ENCODE results near the gene NRG2. TPM values are rescaled to one million over a fixed set of nuclear protein-coding genes. Genes with fewer than 3 reads are reported as not detected.

Gene NRG2
- polyA plus RNA-seq, 5 donors, result 6.1 to 10.1 (median 7.4) TPM

- no peak for DNase-seq
These were observed 160.8 kb downstream of the NRG2 start for GRCh38 chr5:139882316-139882715.

GRCh38 chr5:139881143-139881733 lies 161.9 kb downstream of the NRG2 start:
- peak in 1 of 2 donors; percentile 47 for DNase-seq

GRCh38 chr5:139880416-139881142 lies 162.5 kb downstream of the NRG2 start:
- DNase-seq, result peak; percentile 85 to 91

- no peak for DNase-seq
These were observed 165.0 kb downstream of the NRG2 start for GRCh38 chr5:139878093-139878492.

GRCh38 chr5:139877129-139877597 lies 165.9 kb downstream of the NRG2 start:
- no peak for DNase-seq

GRCh38 chr5:139875957-139876356 lies 167.1 kb downstream of the NRG2 start:
- no peak for DNase-seq

- no peak for DNase-seq
These were observed 170.0 kb downstream of the NRG2 start for GRCh38 chr5:139872851-139873794.

GRCh38 chr5:139872052-139872766 lies 170.9 kb downstream of the NRG2 start:
- no peak for DNase-seq

GRCh38 chr5:139871614-139872013 lies 171.5 kb downstream of the NRG2 start:
- no peak for DNase-seq

GRCh38 chr5:139870677-139871076 lies 172.4 kb downstream of the NRG2 start:
- DNase-seq, result no peak

GRCh38 chr5:139869042-139869790 lies 173.9 kb downstream of the NRG2 start:
- DNase-seq, result no peak

- no peak for DNase-seq
These were observed 175.5 kb downstream of the NRG2 start for GRCh38 chr5:139867581-139867980.

- no peak for DNase-seq
These were observed 176.0 kb downstream of the NRG2 start for GRCh38 chr5:139867109-139867508.

GRCh38 chr5:139864716-139865483 lies 178.2 kb downstream of the NRG2 start:
- DNase-seq, result no peak

GRCh38 chr5:139863855-139864558 lies 179.1 kb downstream of the NRG2 start:
- DNase-seq, result peak in 1 of 2 donors; percentile 74

- peak; percentile 84 to 85 for DNase-seq
These were observed 179.7 kb downstream of the NRG2 start for GRCh38 chr5:139863361-139863760.

- no peak for DNase-seq
These were observed 180.3 kb downstream of the NRG2 start for GRCh38 chr5:139862803-139863202.

- no peak for DNase-seq
These were observed 180.8 kb downstream of the NRG2 start for GRCh38 chr5:139862313-139862712.

- DNase-seq, result no peak
These were observed 181.3 kb downstream of the NRG2 start for GRCh38 chr5:139861889-139862207.
